Osteoblast (primary cell): ENCODE measurements around the gene TECPR2. TPM values are rescaled to one million over a fixed set of nuclear protein-coding genes. Genes with fewer than 3 reads are reported as not detected.
A peak's percentile ranks its signal among the peaks of the same experiment; 100 is the strongest.

Source experiments
- DNase-seq: peaks from one replicate; pipeline ENCODE4 v3.0.0; 2011; ENCODE audit warnings: low spot score, mixed read lengths; ENCODE audit not compliant: insufficient read length; ENCODE audit errors: missing footprints
- H2AFZ ChIP-seq: 2 replicates; pipeline ENCODE4 v1.6.0; 2011; ENCODE audit warnings: mild to moderate bottlenecking, low read length
- H3K27ac ChIP-seq: 2 replicates; pipeline ENCODE4 v1.5.1; 2011; ENCODE audit warnings: mild to moderate bottlenecking, low read depth, low read length, moderate library complexity
- H3K27me3 ChIP-seq: 2 replicates; pipeline ENCODE4 v1.6.0; 2012; ENCODE audit warnings: mild to moderate bottlenecking, control low read depth, inconsistent platforms, low read length, moderate library complexity; ENCODE audit not compliant: insufficient read depth
- H3K36me3 ChIP-seq: 2 replicates; pipeline ENCODE4 v1.5.1; 2011; ENCODE audit warnings: mild to moderate bottlenecking, low read length, control low read depth, moderate library complexity; ENCODE audit not compliant: insufficient read depth
- H3K4me1 ChIP-seq: 2 replicates; pipeline ENCODE4 v1.5.1; 2011; ENCODE audit warnings: mild to moderate bottlenecking, low read length, control low read depth, moderate library complexity; ENCODE audit not compliant: insufficient read depth
- H3K4me2 ChIP-seq: 2 replicates; pipeline ENCODE4 v1.6.0; 2011; ENCODE audit warnings: mild to moderate bottlenecking, low read length; ENCODE audit not compliant: insufficient read depth
- H3K4me3 ChIP-seq: fragments of 200-600 bp; sonication (generic); 3 replicates; pipeline ENCODE4 v1.5.1; 2012; ENCODE audit warnings: mild to moderate bottlenecking, low read length, inconsistent platforms; ENCODE audit not compliant: insufficient read depth
- H3K79me2 ChIP-seq: 2 replicates; pipeline ENCODE4 v1.6.0; 2012; ENCODE audit warnings: mild to moderate bottlenecking, low read length, control low read depth, inconsistent platforms; ENCODE audit not compliant: insufficient read depth
- H3K9me3 ChIP-seq: 2 replicates; pipeline ENCODE4 v1.5.1; 2011; ENCODE audit warnings: low read depth, low read length, control low read depth
- H4K20me1 ChIP-seq: 2 replicates; pipeline ENCODE4 v1.6.0; 2012; ENCODE audit warnings: mild to moderate bottlenecking, low read length, control low read depth; ENCODE audit not compliant: insufficient read depth
- total RNA-seq: library from RNA; depleted of rRNA; stranded (reverse); fragments of >200 nt; gene quantifications from 2 replicates; pipeline ENCODE4 v1.2.3, GENCODE V29; 2012
- TF ChIP-seq, protein P1 (sequence below): IDR thresholded peaks from 2 replicates; pipeline ENCODE4 v1.5.1; 2011; ENCODE audit warnings: mild to moderate bottlenecking, low read depth, low read length, moderate library complexity; ENCODE audit errors: extremely low read depth

The TECPR2 gene
- total RNA-seq, 1 donor, result 13.0 TPM

DNA sequence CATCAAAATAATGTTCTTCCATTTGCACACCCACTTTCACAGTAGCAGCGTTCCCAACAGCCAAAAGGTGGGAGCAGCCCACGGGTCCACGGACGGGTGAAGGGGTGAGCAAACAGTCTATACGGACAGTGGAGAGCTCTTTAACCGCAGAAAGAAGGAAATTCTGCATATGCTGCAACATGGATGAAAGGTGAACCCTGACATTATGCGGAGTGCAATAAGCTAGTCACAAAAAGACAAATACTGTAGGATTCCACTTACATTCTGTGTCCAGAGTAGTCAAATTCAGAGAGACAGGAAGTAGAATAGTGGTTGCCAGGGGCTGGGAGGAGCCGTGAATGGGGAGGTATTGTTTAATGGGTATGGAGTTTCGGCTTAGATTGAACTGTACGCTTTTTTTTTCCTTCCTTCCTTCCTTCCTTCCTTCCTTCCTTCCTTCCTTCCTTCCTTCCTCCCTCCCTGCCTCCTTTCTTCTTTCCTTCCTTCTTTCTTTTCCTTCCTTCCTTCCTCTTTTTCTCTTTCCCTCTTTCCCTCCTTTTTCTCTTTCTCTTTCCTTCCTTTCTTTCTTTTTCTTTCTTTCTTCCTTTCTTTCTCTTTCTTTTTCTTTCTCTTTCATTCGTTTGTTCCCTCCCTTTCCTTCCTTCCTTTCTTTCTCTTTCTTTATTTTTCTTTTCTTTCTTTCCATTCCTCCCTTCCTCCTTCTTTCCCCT is 162.6 kb downstream of the TECPR2 start:
- H3K9me3 ChIP-seq, result no peaks in the 10 kb centered on the region
- peak overlapping the region; percentile 90 for H3K4me3 ChIP-seq
- H4K20me1 ChIP-seq, result no peaks in the 10 kb centered on the region
- H3K79me2 ChIP-seq, result no peaks in the 10 kb centered on the region
- peak overlapping the region; percentile 67 for H3K27ac ChIP-seq
- peaks cover 10% of the 10 kb centered on the region for H3K4me1 ChIP-seq
- H2AFZ ChIP-seq, result peak overlapping the region; percentile 99
- peak overlapping the region; percentile 100 for H3K4me2 ChIP-seq
- no peaks in the 10 kb centered on the region for H3K36me3 ChIP-seq
- no peaks in the 10 kb centered on the region for H3K27me3 ChIP-seq
- peak; percentile 79 for DNase-seq
- TF ChIP-seq, protein P1, sequence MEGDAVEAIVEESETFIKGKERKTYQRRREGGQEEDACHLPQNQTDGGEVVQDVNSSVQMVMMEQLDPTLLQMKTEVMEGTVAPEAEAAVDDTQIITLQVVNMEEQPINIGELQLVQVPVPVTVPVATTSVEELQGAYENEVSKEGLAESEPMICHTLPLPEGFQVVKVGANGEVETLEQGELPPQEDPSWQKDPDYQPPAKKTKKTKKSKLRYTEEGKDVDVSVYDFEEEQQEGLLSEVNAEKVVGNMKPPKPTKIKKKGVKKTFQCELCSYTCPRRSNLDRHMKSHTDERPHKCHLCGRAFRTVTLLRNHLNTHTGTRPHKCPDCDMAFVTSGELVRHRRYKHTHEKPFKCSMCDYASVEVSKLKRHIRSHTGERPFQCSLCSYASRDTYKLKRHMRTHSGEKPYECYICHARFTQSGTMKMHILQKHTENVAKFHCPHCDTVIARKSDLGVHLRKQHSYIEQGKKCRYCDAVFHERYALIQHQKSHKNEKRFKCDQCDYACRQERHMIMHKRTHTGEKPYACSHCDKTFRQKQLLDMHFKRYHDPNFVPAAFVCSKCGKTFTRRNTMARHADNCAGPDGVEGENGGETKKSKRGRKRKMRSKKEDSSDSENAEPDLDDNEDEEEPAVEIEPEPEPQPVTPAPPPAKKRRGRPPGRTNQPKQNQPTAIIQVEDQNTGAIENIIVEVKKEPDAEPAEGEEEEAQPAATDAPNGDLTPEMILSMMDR, result no peak

- TF ChIP-seq, protein P1, result no peak
These were observed 163.3 kb downstream of the TECPR2 start for GRCh38 chr14:102525929-102526497.

DNA sequence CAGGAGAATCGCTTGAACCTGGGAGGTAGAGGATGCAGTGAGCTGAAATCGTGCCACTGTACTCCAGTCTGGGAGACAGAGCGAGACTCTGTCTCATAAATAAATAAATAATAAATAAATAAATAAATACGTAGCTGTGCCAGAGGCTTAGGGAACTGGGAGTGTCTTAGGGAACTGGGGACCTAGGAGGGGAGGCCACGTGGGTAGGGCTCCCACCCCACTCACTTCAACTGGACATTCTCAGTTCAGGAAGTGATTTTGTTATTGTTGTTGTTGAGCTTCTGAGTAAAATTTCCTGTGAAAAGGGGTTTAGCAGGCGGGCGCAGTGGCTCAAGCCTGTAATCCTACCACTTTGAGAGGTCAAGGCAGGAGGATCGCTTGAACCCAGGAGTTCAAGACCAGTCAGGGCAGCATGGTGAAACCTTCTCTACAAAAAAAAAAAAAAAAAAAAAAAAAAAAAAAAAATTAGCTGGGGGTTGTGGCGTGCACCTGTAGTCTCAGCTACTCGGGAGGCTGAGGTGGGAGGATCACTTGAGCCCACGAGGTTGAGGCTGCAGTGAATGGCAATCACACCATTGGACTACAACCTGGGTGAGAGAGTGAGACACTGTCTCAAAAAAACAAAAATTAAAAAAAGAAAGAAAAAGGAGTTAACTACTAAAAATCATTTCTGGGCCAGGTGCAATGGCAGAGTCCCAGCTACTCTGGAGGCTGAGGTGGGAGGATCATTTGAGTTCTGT is 165.9 kb downstream of the TECPR2 start:
- H3K27ac ChIP-seq, result no peak overlapping the region
- peaks cover 10% of the 10 kb centered on the region for H3K4me1 ChIP-seq
- no peaks in the 10 kb centered on the region for H3K36me3 ChIP-seq
- no peak overlapping the region for H3K4me3 ChIP-seq
- H3K9me3 ChIP-seq, result no peaks in the 10 kb centered on the region
- TF ChIP-seq, protein P1, result no peak
- H4K20me1 ChIP-seq, result no peaks in the 10 kb centered on the region
- H2AFZ ChIP-seq, result no peak overlapping the region
- peak; percentile 48 for DNase-seq
- H3K27me3 ChIP-seq, result no peaks in the 10 kb centered on the region
- no peak overlapping the region for H3K4me2 ChIP-seq
- no peaks in the 10 kb centered on the region for H3K79me2 ChIP-seq

More at GRCh38 chr14:102525929-102526497, 163.3 kb downstream of the TECPR2 start:
- no peak for DNase-seq
- Histone ChIP-seq H4K20me1 (no peaks in the 10 kb centered on the region), H3K4me1 (peaks cover 10% of the 10 kb centered on the region), H3K4me3 (peak overlapping the region; percentile 90), H3K36me3 (no peaks in the 10 kb centered on the region), H3K27me3 (no peaks in the 10 kb centered on the region), H3K79me2 (no peaks in the 10 kb centered on the region), H3K4me2 (peak overlapping the region; percentile 100), H2AFZ (peak overlapping the region; percentile 99), H3K27ac (no peak overlapping the region), H3K9me3 (no peaks in the 10 kb centered on the region)
